Liver (tissue), 3 donors: ENCODE measurements around the gene USP6NL.

Source experiments
- CTCF ChIP-seq: fragments of 150-350 bp; IDR thresholded peaks from 2 replicates; pipeline ENCODE4 v1.5.1; 2017; ENCODE audit warnings: improper control_type of control experiment, low read depth, low read length; ENCODE audit not compliant: missing input control
- REST ChIP-seq: IDR thresholded peaks from 2 replicates; pipeline ENCODE4 v1.6.1; 2016; ENCODE audit warnings: antibody characterized with exemption, mild to moderate bottlenecking
- SP1 ChIP-seq: IDR thresholded peaks from 2 replicates; pipeline ENCODE4 v1.6.1; 2018; ENCODE audit warnings: antibody characterized with exemption, mild to moderate bottlenecking
- YY1 ChIP-seq: IDR thresholded peaks from 2 replicates; pipeline ENCODE4 v1.6.1; 2016; ENCODE audit warnings: antibody characterized with exemption, mild to moderate bottlenecking
- ZBTB33 ChIP-seq: IDR thresholded peaks from 2 replicates; pipeline ENCODE4 v1.6.1; 2016; ENCODE audit warnings: antibody characterized with exemption
- donor health status: healthy.
- donor health status: healthy.

GRCh38 chr10:11602919-11603523 lies 8.4 kb downstream of the USP6NL start:
- TF ChIP-seq CTCF (no peak), ZBTB33 (no peak), SP1 (peak; percentile 16), YY1 (no peak), REST (no peak)
